Neural progenitor cell (in vitro differentiated cells): ENCODE measurements around the gene NUTF2. TPM values are rescaled to one million over a fixed set of nuclear protein-coding genes. Genes with fewer than 3 reads are reported as not detected.
A peak's percentile ranks its signal among the peaks of the same experiment; 100 is the strongest.

Experiments used
- DNase-seq: peaks from one replicate; pipeline ENCODE4 v3.0.0-alpha.2; 2016; ENCODE audit warnings: low spot score
- H2AFZ ChIP-seq: fragments of 200-600 bp; sonication (generic); replicated peaks from 2 replicates; pipeline ENCODE4 v1.6.1; 2016; ENCODE audit warnings: antibody characterized with exemption
- H3F3A ChIP-seq: fragments of 200-600 bp; sonication (generic); 2 replicates; pipeline ENCODE4 v1.6.1; 2016; ENCODE audit warnings: antibody characterized with exemption, low read depth
- H3K27ac ChIP-seq: fragments of 200-600 bp; sonication (generic); 2 replicates; pipeline ENCODE4 v1.5.1; 2016; ENCODE audit warnings: mild to moderate bottlenecking
- H3K27me3 ChIP-seq: fragments of 200-600 bp; sonication (generic); 2 replicates; pipeline ENCODE4 v1.6.1; 2016; ENCODE audit warnings: mild to moderate bottlenecking, moderate library complexity
- H3K36me3 ChIP-seq: fragments of 200-600 bp; sonication (generic); 2 replicates; pipeline ENCODE4 v1.5.1; 2016
- H3K4me1 ChIP-seq: fragments of 200-600 bp; sonication (generic); 2 replicates; pipeline ENCODE4 v1.6.1; 2016; ENCODE audit warnings: mixed run types
- H3K4me2 ChIP-seq: fragments of 200-600 bp; sonication (generic); 2 replicates; pipeline ENCODE4 v1.6.1; 2016
- H3K4me3 ChIP-seq: fragments of 200-600 bp; sonication (generic); 2 replicates; pipeline ENCODE4 v1.5.1; 2016
- H3K79me2 ChIP-seq: fragments of 200-600 bp; sonication (generic); 2 replicates; pipeline ENCODE4 v1.6.1; 2016; ENCODE audit warnings: low read depth
- H3K9ac ChIP-seq: fragments of 200-600 bp; sonication (generic); 2 replicates; pipeline ENCODE4 v1.6.1; 2016
- H3K9me3 ChIP-seq: fragments of 200-600 bp; sonication (generic); 2 replicates; pipeline ENCODE4 v1.5.1; 2016; ENCODE audit warnings: low read depth
- H4K20me1 ChIP-seq: fragments of 200-600 bp; sonication (generic); 2 replicates; pipeline ENCODE4 v1.6.1; 2016; ENCODE audit warnings: low read depth
- H3K27ac Mint-ChIP-seq: 3 replicates; pipeline ENCODE4 v1.8.0; 2021; ENCODE audit warnings: mixed read lengths
- H3K27me3 Mint-ChIP-seq: 2 replicates; pipeline ENCODE4 v1.8.0; 2022; ENCODE audit warnings: low read depth, mild to moderate bottlenecking, inconsistent platforms, moderate library complexity, mixed read lengths; ENCODE audit not compliant: insufficient read depth
- H3K36me3 Mint-ChIP-seq: 3 replicates; pipeline ENCODE4 v1.8.0; 2021; ENCODE audit warnings: mixed read lengths
- H3K4me1 Mint-ChIP-seq: 3 replicates; pipeline ENCODE4 v1.8.0; 2021; ENCODE audit warnings: mixed read lengths
- H3K4me3 Mint-ChIP-seq: 3 replicates; pipeline ENCODE4 v1.8.0; 2021; ENCODE audit warnings: mild to moderate bottlenecking, moderate library complexity, mixed read lengths
- H3K9me3 Mint-ChIP-seq: 3 replicates; pipeline ENCODE4 v1.8.0; 2020; ENCODE audit warnings: mixed read lengths
- CTCF ChIP-seq: fragments of 200-600 bp; sonication (generic); IDR thresholded peaks from 2 replicates; pipeline ENCODE4 v1.5.1; 2017; ENCODE audit warnings: antibody characterized with exemption, mild to moderate bottlenecking
- EZH2 ChIP-seq: fragments of 200-600 bp; sonication (generic); IDR thresholded peaks from 2 replicates; pipeline ENCODE4 v1.6.1; 2017; ENCODE audit warnings: antibody characterized with exemption, mild to moderate bottlenecking, moderate library complexity
- EZH2phosphoT487 ChIP-seq: fragments of 200-600 bp; sonication (generic); IDR thresholded peaks from 2 replicates; pipeline ENCODE4 v1.6.1; 2017; ENCODE audit warnings: antibody characterized with exemption
- total RNA-seq: library from RNA; depleted of rRNA; stranded (reverse); fragments of >200 nt; gene quantifications from 2 replicates; pipeline ENCODE4 v1.2.3, GENCODE V29; 2015; ENCODE audit warnings: low replicate concordance

The NUTF2 gene
- total RNA-seq, 1 donor from 2014 or later, result 133 TPM

- peaks cover 24% of the 10 kb centered on the region for H3K4me1 ChIP-seq
- DNase-seq, result no peak
- no peaks in the 10 kb centered on the region for H3K27me3 ChIP-seq
- no peaks in the 10 kb centered on the region for H3K36me3 ChIP-seq
- no peak overlapping the region for H3K4me3 ChIP-seq
- H3K9ac ChIP-seq, result no peak overlapping the region
- Mint-ChIP-seq H3K9me3 (no peaks in the 10 kb centered on the region), H3K27ac (no peak overlapping the region), H3K4me3 (no peak overlapping the region), H3K27me3 (no peaks in the 10 kb centered on the region), H3K4me1 (peaks cover 4% of the 10 kb centered on the region), H3K36me3 (peaks cover 8% of the 10 kb centered on the region)
- peaks cover 26% of the 10 kb centered on the region for H4K20me1 ChIP-seq
- peaks cover 33% of the 10 kb centered on the region for H3F3A ChIP-seq
- H3K27ac ChIP-seq, result no peak overlapping the region
- no peaks in the 10 kb centered on the region for H3K9me3 ChIP-seq
- TF ChIP-seq EZH2, result no peak
- no peak for TF ChIP-seq CTCF
- TF ChIP-seq EZH2phosphoT487, result no peak
- no peak overlapping the region for H3K4me2 ChIP-seq
- H3K79me2 ChIP-seq, result no peaks in the 10 kb centered on the region
- H2AFZ ChIP-seq, result no peak overlapping the region
Measured at GRCh38 chr16:67885976-67886375, 39.2 kb downstream of the NUTF2 start.

GRCh38 chr16:67886387-67886786 is 39.7 kb downstream of the NUTF2 start:
- Histone ChIP-seq H3F3A (peaks cover 33% of the 10 kb centered on the region), H3K4me2 (no peak overlapping the region), H3K36me3 (no peaks in the 10 kb centered on the region), H3K9me3 (no peaks in the 10 kb centered on the region), H3K4me1 (peaks cover 24% of the 10 kb centered on the region), H3K27me3 (no peaks in the 10 kb centered on the region), H2AFZ (no peak overlapping the region), H3K79me2 (no peaks in the 10 kb centered on the region), H3K9ac (no peak overlapping the region), H3K4me3 (no peak overlapping the region), H4K20me1 (peaks cover 26% of the 10 kb centered on the region), H3K27ac (no peak overlapping the region)
- Mint-ChIP-seq H3K9me3 (no peaks in the 10 kb centered on the region), H3K4me1 (peaks cover 4% of the 10 kb centered on the region), H3K4me3 (peak overlapping the region; percentile 50), H3K36me3 (peaks cover 8% of the 10 kb centered on the region), H3K27me3 (no peaks in the 10 kb centered on the region), H3K27ac (no peak overlapping the region)
- TF ChIP-seq EZH2phosphoT487 (no peak), CTCF (no peak), EZH2 (no peak)
- no peak for DNase-seq

- H3K36me3 Mint-ChIP-seq, result peaks cover 3% of the 10 kb centered on the region
- Histone ChIP-seq H3K4me2 (peak overlapping the region; percentile 28), H3K36me3 (no peaks in the 10 kb centered on the region), H4K20me1 (peaks cover 21% of the 10 kb centered on the region), H3K9ac (no peak overlapping the region), H3K4me1 (peaks cover 24% of the 10 kb centered on the region), H3K27me3 (no peaks in the 10 kb centered on the region), H3K4me3 (no peak overlapping the region), H3F3A (peaks cover 34% of the 10 kb centered on the region), H3K27ac (peak overlapping the region; percentile 30), H3K9me3 (no peaks in the 10 kb centered on the region), H2AFZ (no peak overlapping the region), H3K79me2 (peaks cover 2% of the 10 kb centered on the region)
- no peak for TF ChIP-seq CTCF
- TF ChIP-seq EZH2, result no peak
- TF ChIP-seq EZH2phosphoT487, result no peak
- no peak overlapping the region for H3K4me3 Mint-ChIP-seq
- no peaks in the 10 kb centered on the region for H3K27me3 Mint-ChIP-seq
- DNase-seq, result peak; percentile 76
- peaks cover 10% of the 10 kb centered on the region for H3K4me1 Mint-ChIP-seq
- H3K9me3 Mint-ChIP-seq, result no peaks in the 10 kb centered on the region
- no peak overlapping the region for H3K27ac Mint-ChIP-seq
Measured at GRCh38 chr16:67888331-67888730, 41.6 kb downstream of the NUTF2 start.
